Trophoblast cell (in vitro differentiated cells and primary cell): ENCODE data around the gene CDHR5.

ENCODE experiments used
- DNase-seq, 2 donors: peaks; one replicate each; pipeline ENCODE4 v3.0.0-alpha.2; 2016
- H2AFZ ChIP-seq: 2 replicates; pipeline ENCODE4 v1.6.1; 2013; ENCODE audit warnings: low read length, moderate library complexity, mild to moderate bottlenecking; ENCODE audit not compliant: insufficient read depth, poor library complexity
- H2AK5ac ChIP-seq: 2 replicates; pipeline ENCODE4 v1.6.1; 2013; ENCODE audit warnings: mild to moderate bottlenecking, low read length
- H2BK120ac ChIP-seq: 2 replicates; pipeline ENCODE4 v1.6.1; 2013; ENCODE audit warnings: low read length, mild to moderate bottlenecking, moderate library complexity; ENCODE audit not compliant: insufficient read depth, poor library complexity
- H2BK12ac ChIP-seq: 2 replicates; pipeline ENCODE4 v1.6.1; 2013; ENCODE audit warnings: mild to moderate bottlenecking, low read length, moderate library complexity
- H2BK5ac ChIP-seq: 2 replicates; pipeline ENCODE4 v1.6.1; 2013; ENCODE audit warnings: low read length, low read depth, moderate library complexity, mild to moderate bottlenecking; ENCODE audit not compliant: poor library complexity
- H3K14ac ChIP-seq: 2 replicates; pipeline ENCODE4 v1.6.1; 2013; ENCODE audit warnings: mild to moderate bottlenecking, low read length
- H3K18ac ChIP-seq: 2 replicates; pipeline ENCODE4 v1.6.1; 2013; ENCODE audit warnings: mild to moderate bottlenecking, low read length
- H3K23ac ChIP-seq: 2 replicates; pipeline ENCODE4 v1.6.1; 2013; ENCODE audit warnings: low read length
- H3K27ac ChIP-seq: 2 replicates; pipeline ENCODE4 v1.5.1; 2013; ENCODE audit warnings: low read depth, mild to moderate bottlenecking, inconsistent platforms, low read length, moderate library complexity
- H3K27me3 ChIP-seq: 2 replicates; pipeline ENCODE4 v1.6.1; 2013; ENCODE audit warnings: inconsistent platforms, mild to moderate bottlenecking, low read length, moderate library complexity; ENCODE audit not compliant: insufficient read depth
- H3K36me3 ChIP-seq, 2 experiments: 1 replicate in 1 of 2; 2 replicates in 1 of 2; pipeline ENCODE4 v1.6.1; 2013; ENCODE audit warnings: low read length in 2 of 2, mild to moderate bottlenecking in 2 of 2, moderate library complexity in 1 of 2; ENCODE audit not compliant: insufficient read depth in 2 of 2, control insufficient read depth in 1 of 2
- H3K4ac ChIP-seq: 2 replicates; pipeline ENCODE4 v1.6.1; 2013; ENCODE audit warnings: low read depth, mild to moderate bottlenecking, low read length, moderate library complexity
- H3K4me1 ChIP-seq, 2 experiments: 1 replicate in 1 of 2; 2 replicates in 1 of 2; pipeline ENCODE4 v1.6.1; 2013; ENCODE audit warnings: low read length in 2 of 2, mild to moderate bottlenecking in 2 of 2, moderate library complexity in 1 of 2; ENCODE audit not compliant: insufficient read depth in 2 of 2, control insufficient read depth in 1 of 2
- H3K4me2 ChIP-seq: 2 replicates; pipeline ENCODE4 v1.6.1; 2013; ENCODE audit warnings: inconsistent platforms, mild to moderate bottlenecking, low read length, moderate library complexity
- H3K4me3 ChIP-seq: 2 replicates; pipeline ENCODE4 v1.5.1; 2013; ENCODE audit warnings: mild to moderate bottlenecking, low read depth, low read length, inconsistent platforms
- H3K79me1 ChIP-seq: one replicate; pipeline ENCODE4 v1.6.1; 2013; ENCODE audit warnings: low read length
- H3K79me2 ChIP-seq: 2 replicates; pipeline ENCODE4 v1.6.1; 2013; ENCODE audit warnings: low read length, mild to moderate bottlenecking; ENCODE audit not compliant: control insufficient read depth, insufficient read depth, poor library complexity
- H3K9ac ChIP-seq: 2 replicates; pipeline ENCODE4 v1.6.1; 2013; ENCODE audit warnings: mild to moderate bottlenecking, low read length
- H3K9me3 ChIP-seq: 2 replicates; pipeline ENCODE4 v1.6.1; 2013; ENCODE audit warnings: low read depth, mild to moderate bottlenecking, control low read depth, inconsistent platforms, low read length; ENCODE audit not compliant: insufficient read depth
- H4K12ac ChIP-seq: 2 replicates; pipeline ENCODE4 v1.6.1; 2013; ENCODE audit warnings: low read depth, mild to moderate bottlenecking, low read length, moderate library complexity
- H4K8ac ChIP-seq: 2 replicates; pipeline ENCODE4 v1.6.1; 2013; ENCODE audit warnings: low read depth, mild to moderate bottlenecking, low read length, moderate library complexity
- H4K91ac ChIP-seq: one replicate; pipeline ENCODE4 v1.6.1; 2013; ENCODE audit warnings: low read depth, mild to moderate bottlenecking, low read length, moderate library complexity
- whole genome bisulfite sequencing: extraction: QIAGEN DNeasy Blood & Tissue Kit; methylation state at CpG from one replicate; pipeline ENCODE4 v1.1.7; 2013; ENCODE audit warnings: missing lambda C conversion rate; ENCODE audit not compliant: insufficient read length, insufficient coverage; ENCODE audit errors: extremely low coverage; 5-methylcytosine and 5-hydroxymethylcytosine counted together

Gene CDHR5

GRCh38 chr11:640021-640706 is 15.4 kb upstream of the CDHR5 start:
- H2BK120ac ChIP-seq: no peak overlapping the region
- H3K79me1 ChIP-seq: peaks cover 1% of the 10 kb centered on the region
- no peak overlapping the region for H3K27ac ChIP-seq
- no peak overlapping the region for H2BK12ac ChIP-seq
- no peak overlapping the region for H3K23ac ChIP-seq
- peaks cover 39% of the 10 kb centered on the region for H3K27me3 ChIP-seq
- H3K14ac ChIP-seq: no peak overlapping the region
- H2BK5ac ChIP-seq: no peak overlapping the region
- no peak overlapping the region for H3K4ac ChIP-seq
- H3K79me2 ChIP-seq: no peaks in the 10 kb centered on the region
- peaks cover 18 to 29% of the 10 kb centered on the region in 2 experiments for H3K4me1 ChIP-seq
- no peak overlapping the region for H4K91ac ChIP-seq
- no peak for DNase-seq
- no peak overlapping the region for H4K12ac ChIP-seq
- peaks cover 16 to 17% of the 10 kb centered on the region in 2 experiments for H3K36me3 ChIP-seq
- H3K18ac ChIP-seq: no peak overlapping the region
- no peak overlapping the region for H2AFZ ChIP-seq
- no peak overlapping the region for H4K8ac ChIP-seq
- peak overlapping the region; percentile 34 for H3K4me3 ChIP-seq
- no peak overlapping the region for H2AK5ac ChIP-seq
- H3K4me2 ChIP-seq: no peak overlapping the region
- no CpG with 5 or more reads among the region's 69 CpGs for WGBS
- peaks cover 7% of the 10 kb centered on the region for H3K9me3 ChIP-seq
- no peak overlapping the region for H3K9ac ChIP-seq

- no peak overlapping the region for H3K27ac ChIP-seq
Observed at GRCh38 chr11:639332-639955, 14.7 kb upstream of the CDHR5 start.

GRCh38 chr11:638631-639331 is 14.0 kb upstream of the CDHR5 start:
- Histone ChIP-seq H4K8ac (no peak overlapping the region), H3K4me2 (peak overlapping the region; percentile 38), H3K9me3 (peaks cover 7% of the 10 kb centered on the region), H3K18ac (no peak overlapping the region), H3K14ac (no peak overlapping the region), H4K12ac (no peak overlapping the region), H3K4me1 (peaks cover 18 to 29% of the 10 kb centered on the region in 2 experiments), H2BK5ac (no peak overlapping the region), H3K27ac (no peak overlapping the region), H3K36me3 (peaks cover 7% of the 10 kb centered on the region in 2 experiments), H2BK120ac (no peak overlapping the region), H4K91ac (no peak overlapping the region), H2AFZ (no peak overlapping the region), H3K4ac (no peak overlapping the region), H3K4me3 (no peak overlapping the region), H3K9ac (no peak overlapping the region), H2AK5ac (no peak overlapping the region), H3K23ac (no peak overlapping the region), H3K27me3 (peaks cover 39% of the 10 kb centered on the region), H3K79me2 (no peaks in the 10 kb centered on the region), H2BK12ac (no peak overlapping the region), H3K79me1 (peaks cover 1% of the 10 kb centered on the region)
- no CpG with 5 or more reads among the region's 28 CpGs for WGBS
- no peak for DNase-seq

More at GRCh38 chr11:639332-639955, 14.7 kb upstream of the CDHR5 start:
- Histone ChIP-seq H3K4ac (no peak overlapping the region), H3K4me1 (peaks cover 18 to 29% of the 10 kb centered on the region in 2 experiments), H3K4me2 (peak overlapping the region; percentile 38), H3K27me3 (peaks cover 39% of the 10 kb centered on the region), H2AFZ (no peak overlapping the region), H3K36me3 (peaks cover 14% of the 10 kb centered on the region in 2 experiments), H2BK12ac (no peak overlapping the region), H3K79me2 (no peaks in the 10 kb centered on the region), H2BK120ac (no peak overlapping the region), H3K18ac (no peak overlapping the region), H3K79me1 (peaks cover 1% of the 10 kb centered on the region), H4K8ac (no peak overlapping the region), H3K4me3 (no peak overlapping the region), H3K9me3 (peaks cover 7% of the 10 kb centered on the region), H4K12ac (no peak overlapping the region), H2AK5ac (no peak overlapping the region), H3K14ac (no peak overlapping the region), H3K23ac (no peak overlapping the region), H3K9ac (no peak overlapping the region), H2BK5ac (no peak overlapping the region), H4K91ac (no peak overlapping the region)
- no CpG with 5 or more reads among the region's 80 CpGs for WGBS
- no peak for DNase-seq

- no peak overlapping the region for H3K18ac ChIP-seq
- H3K4me2 ChIP-seq: peak overlapping the region; percentile 58
- peaks cover 1% of the 10 kb centered on the region for H3K79me1 ChIP-seq
- peak overlapping the region; percentile 42 for H3K4me3 ChIP-seq
- H4K8ac ChIP-seq: no peak overlapping the region
- no peak overlapping the region for H3K9ac ChIP-seq
- H3K4ac ChIP-seq: no peak overlapping the region
- H3K9me3 ChIP-seq: peaks cover 7% of the 10 kb centered on the region
- H3K27me3 ChIP-seq: peaks cover 39% of the 10 kb centered on the region
- DNase-seq: no peak
- H3K79me2 ChIP-seq: no peaks in the 10 kb centered on the region
- H2AFZ ChIP-seq: no peak overlapping the region
- H4K91ac ChIP-seq: no peak overlapping the region
- peaks cover 3% of the 10 kb centered on the region in 2 experiments for H3K36me3 ChIP-seq
- H2BK120ac ChIP-seq: no peak overlapping the region
- H2AK5ac ChIP-seq: no peak overlapping the region
- no peak overlapping the region for H3K27ac ChIP-seq
- no peak overlapping the region for H3K23ac ChIP-seq
- H4K12ac ChIP-seq: no peak overlapping the region
- H2BK5ac ChIP-seq: no peak overlapping the region
- H2BK12ac ChIP-seq: no peak overlapping the region
- peaks cover 18 to 29% of the 10 kb centered on the region in 2 experiments for H3K4me1 ChIP-seq
- WGBS: no CpG with 5 or more reads among the region's 55 CpGs
- no peak overlapping the region for H3K14ac ChIP-seq
Observed at GRCh38 chr11:637593-638521, 13.1 kb upstream of the CDHR5 start.
